ENCODE data around the gene PFDN2.

DNA sequence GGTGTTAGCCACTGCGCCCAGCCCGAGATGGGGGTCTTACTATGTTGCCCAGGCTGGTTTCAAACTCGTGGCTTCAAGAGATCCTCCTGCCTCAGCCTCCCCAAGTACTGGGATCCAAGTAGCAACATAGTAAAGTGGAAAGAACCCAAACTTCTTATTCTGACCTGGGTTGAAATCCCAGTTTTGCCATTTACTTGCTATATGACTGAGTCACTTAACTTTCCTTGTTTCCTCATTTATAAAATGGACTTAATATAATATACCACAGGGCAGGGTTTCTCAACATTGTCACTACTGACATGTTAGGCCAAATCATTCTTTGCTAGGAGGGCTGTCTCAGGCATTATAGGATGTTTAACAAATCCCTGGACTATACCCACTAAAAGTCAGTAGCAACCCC, 6.7 kb downstream of the PFDN2 start:
- TF ChIP-seq CTCF (conservative IDR thresholded peaks at IDR 0.05 in 1 of 2, IDR thresholded peaks at IDR 0.05 in 1 of 2; ENCODE audit: extremely low read depth in 1 of 2, insufficient read depth in 1 of 2, low read depth in 1 of 2, low read length in 2 of 2) = no peak
- no peak for TF ChIP-seq EZH2 (IDR thresholded peaks at IDR 0.05; ENCODE audit: borderline replicate concordance, low read length)
